Endothelial cell of umbilical vein (primary cell): ENCODE data around the gene TYK2. TPM values are rescaled to one million over a fixed set of nuclear protein-coding genes. Genes with fewer than 3 reads are reported as not detected.

ENCODE experiments used
- BruUV-seq: library from RNA; stranded (reverse); fragments of 400-500 nt; replicated peaks from 2 replicates; lab custom pipeline; 2021; lab: Mats Ljungman, UMichigan
- CTCF ChIA-PET: fragments of 300-600, 350-600 bp; sonication (Branson Sonifier 250); formaldehyde crosslinking; loops from one replicate; lab custom pipeline; 2021; ENCODE audit warnings: antibody characterized with exemption, inconsistent platforms; lab: Charles Lee
- POLR2A ChIA-PET: fragments of 300-600, 350-600 bp; sonication (Branson Sonifier 250); formaldehyde crosslinking; loops from one replicate; lab custom pipeline; 2021; ENCODE audit warnings: antibody characterized with exemption, inconsistent platforms; lab: Charles Lee
- DNase-seq: peaks from one replicate; pipeline ENCODE4 v3.0.0-alpha.2; 2011; ENCODE audit warnings: low read depth, low spot score
- FAIRE-seq: peaks from 2 replicates; lab custom pipeline; 2011; peaks lifted over from hg19 to GRCh38; lab: Jason Lieb, UNC
- H2AFZ ChIP-seq: 2 replicates; pipeline ENCODE4 v1.6.0; 2012; ENCODE audit warnings: low read depth, low read length, control low read depth, inconsistent platforms
- H3K27ac ChIP-seq: 2 replicates; pipeline ENCODE4 v1.5.1; 2011; ENCODE audit warnings: low read depth, mild to moderate bottlenecking, control low read depth, low read length, moderate library complexity; ENCODE audit not compliant: insufficient read depth
- H3K27me3 ChIP-seq, 2 experiments: 2 replicates each; pipeline versions ENCODE4 v1.6.0 to v1.6.1; 2011; ENCODE audit warnings: low read length in 2 of 2, mixed read lengths in 1 of 2; ENCODE audit not compliant: control insufficient read depth in 2 of 2, insufficient read depth in 2 of 2
- H3K36me3 ChIP-seq, 2 experiments: 2 replicates in 1 of 2; 3 replicates in 1 of 2; pipeline ENCODE4 v1.5.1; 2011; ENCODE audit warnings: low read length in 2 of 2, mild to moderate bottlenecking in 1 of 2, moderate library complexity in 1 of 2; ENCODE audit not compliant: control insufficient read depth in 2 of 2, insufficient read depth in 2 of 2; ENCODE audit errors: extremely low read depth in 1 of 2
- H3K4me1 ChIP-seq: 3 replicates; pipeline ENCODE4 v1.5.1; 2011; ENCODE audit warnings: mild to moderate bottlenecking, low read length; ENCODE audit not compliant: control insufficient read depth, insufficient read depth; ENCODE audit errors: extremely low read depth
- H3K4me2 ChIP-seq: 2 replicates; pipeline ENCODE4 v1.6.1; 2011; ENCODE audit warnings: low read length, control low read depth, mixed read lengths; ENCODE audit not compliant: insufficient read depth
- H3K4me3 ChIP-seq, 3 experiments: fragments of 200-600 bp in 1 of 3; sonication (generic), shearing (Covaris generic) in 1 of 3; replicated peaks in 1 of 3; 2 replicates each; pipeline ENCODE4 v1.5.1; 2011 to 2016; ENCODE audit warnings: control low read depth in 3 of 3, low read length in 3 of 3, mild to moderate bottlenecking in 2 of 3, inconsistent platforms in 1 of 3, low read depth in 1 of 3, moderate library complexity in 1 of 3; ENCODE audit not compliant: insufficient read depth in 1 of 3
- H3K79me2 ChIP-seq: 2 replicates; pipeline ENCODE4 v1.6.0; 2012; ENCODE audit warnings: low read length, inconsistent platforms; ENCODE audit not compliant: control insufficient read depth, insufficient read depth
- H3K9ac ChIP-seq: replicated peaks from 2 replicates; pipeline ENCODE3; 2011; ENCODE audit warnings: low read length, control low read depth; ENCODE audit not compliant: insufficient read depth; ENCODE audit errors: extremely low read depth
- H3K9me1 ChIP-seq: replicated peaks from 3 replicates; pipeline ENCODE4 v1.6.0; 2011; ENCODE audit warnings: mild to moderate bottlenecking, low read length; ENCODE audit not compliant: control insufficient read depth, insufficient read depth; ENCODE audit errors: extremely low read depth
- H3K9me3 ChIP-seq: replicated peaks from 2 replicates; pipeline ENCODE4 v1.5.1; 2012; ENCODE audit warnings: low read length, inconsistent platforms; ENCODE audit not compliant: control insufficient read depth, insufficient read depth
- H4K20me1 ChIP-seq: replicated peaks from 2 replicates; pipeline ENCODE3; 2011; ENCODE audit warnings: mild to moderate bottlenecking, low read length; ENCODE audit not compliant: control insufficient read depth, insufficient read depth; ENCODE audit errors: extremely low read depth
- EZH2 ChIP-seq: IDR thresholded peaks from 2 replicates; pipeline ENCODE4 v1.6.1; 2012; ENCODE audit warnings: borderline replicate concordance, low read depth, mild to moderate bottlenecking, moderate library complexity, low read length, inconsistent platforms; ENCODE audit not compliant: severe bottlenecking
- FOS ChIP-seq: IDR thresholded peaks from 2 replicates; pipeline ENCODE4 v1.6.1; 2011; ENCODE audit warnings: mild to moderate bottlenecking, low read length, moderate library complexity, borderline replicate concordance; ENCODE audit not compliant: insufficient read depth
- GATA2 ChIP-seq: IDR thresholded peaks from 2 replicates; pipeline ENCODE4 v1.7.0; 2011; ENCODE audit warnings: low read depth, mild to moderate bottlenecking, moderate library complexity, mixed read lengths, low read length; ENCODE audit not compliant: insufficient read length, insufficient read depth
- JUN ChIP-seq: IDR thresholded peaks from 2 replicates; pipeline ENCODE4 v1.6.1; 2011; ENCODE audit warnings: borderline replicate concordance, low read depth; ENCODE audit not compliant: insufficient read length, insufficient read depth
- MAX ChIP-seq: IDR thresholded peaks from 2 replicates; pipeline ENCODE4 v1.6.1; 2011; ENCODE audit not compliant: insufficient read depth, insufficient read length
- MYC ChIP-seq: IDR thresholded peaks from one replicate; pipeline ENCODE4 v1.6.1; 2011; ENCODE audit warnings: mild to moderate bottlenecking, low read depth, low read length
- POLR2A ChIP-seq: IDR thresholded peaks from 2 replicates; pipeline ENCODE4 v1.6.1; 2012; ENCODE audit warnings: low read depth, mild to moderate bottlenecking, control low read depth, low read length
- POLR2AphosphoS5 ChIP-seq: IDR thresholded peaks from 2 replicates; pipeline ENCODE4 v1.6.1; 2012; ENCODE audit warnings: low read depth, mild to moderate bottlenecking, control low read depth, low read length, moderate library complexity; ENCODE audit not compliant: insufficient read depth
- dilution Hi-C: fragments of 300-500 bp; cut with MboI; formaldehyde crosslinking; loops from one replicate; pipeline ENCODE4 v1.15.0; 2019; ENCODE audit warnings: low sequenced_read_pairs; ENCODE audit not compliant: extremely low pct_ligation_motif_present
- intact Hi-C: fragments of 100-400 bp; cut with micrococcal nuclease; formaldehyde crosslinking; loops from one replicate; pipeline ENCODE4 v1.10.0; 2022
- polyA plus RNA-seq, 4 experiments: library from polyadenylated mRNA; depleted of rRNA in 3 of 4; stranded (reverse) in 3 of 4; unstranded in 1 of 4; fragments of >200 nt; gene quantifications; 2 replicates each; pipeline versions ENCODE4 v1.2.1 to v1.2.3, GENCODE V29; 2011 to 2012; ENCODE audit warnings: missing spikeins in 1 of 4
- total RNA-seq: library from RNA; stranded (reverse); gene quantifications from 2 replicates; pipeline ENCODE4 v1.2.3, GENCODE V29; 2021
- TF ChIP-seq, protein P1 (sequence below), 2 donors: IDR thresholded peaks; 1 replicate in 1 of 2; 2 replicates in 1 of 2; pipeline ENCODE4 v1.5.1; 2011; ENCODE audit warnings: low read length in 2 of 2, mild to moderate bottlenecking in 2 of 2, moderate library complexity in 2 of 2, control low read depth in 1 of 2, inconsistent platforms in 1 of 2, low read depth in 1 of 2; ENCODE audit not compliant: insufficient read depth in 1 of 2; ENCODE audit errors: extremely low read depth in 1 of 2

TYK2 gene
- total and polyA plus RNA-seq, 2 donors (not counting 3 experiments of a cell fraction or from before 2014, with no cell fraction given) = 92.9 to 138 TPM

DNA sequence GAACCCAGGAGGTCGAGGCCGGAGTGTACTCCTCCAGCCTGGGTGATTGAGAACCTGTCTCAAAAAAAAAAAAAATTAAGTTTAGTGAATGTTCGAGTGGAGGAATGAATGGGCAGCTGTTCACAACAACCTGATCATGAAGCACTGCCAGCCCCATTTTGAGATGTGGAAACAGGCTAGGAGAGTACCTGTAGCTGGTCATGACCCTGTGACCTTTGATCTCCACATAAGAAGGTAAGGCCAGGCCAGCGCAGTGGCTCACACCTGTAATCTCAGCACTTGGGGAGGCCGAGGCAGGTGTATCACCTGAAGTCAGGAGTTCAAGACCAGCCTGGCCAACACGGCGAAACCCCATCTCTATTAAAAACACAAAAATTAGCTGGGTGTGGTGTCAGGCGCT, 54.6 kb downstream of the TYK2 start:
- intact Hi-C loops (no loop called here), dilution Hi-C loops (no loop called here)
- H3K4me1 ChIP-seq = no peaks in the 10 kb centered on the region
- no peak overlapping the region for H3K4me3 ChIP-seq
- H4K20me1 ChIP-seq = no peaks in the 10 kb centered on the region
- TF ChIP-seq POLR2A = no peak
- no peak for TF ChIP-seq GATA2
- no peak for TF ChIP-seq MYC
- TF ChIP-seq EZH2 = no peak
- no peak for TF ChIP-seq JUN
- TF ChIP-seq MAX = no peak
- no peak for TF ChIP-seq POLR2AphosphoS5
- no peak for TF ChIP-seq FOS
- TF ChIP-seq, protein P1, sequence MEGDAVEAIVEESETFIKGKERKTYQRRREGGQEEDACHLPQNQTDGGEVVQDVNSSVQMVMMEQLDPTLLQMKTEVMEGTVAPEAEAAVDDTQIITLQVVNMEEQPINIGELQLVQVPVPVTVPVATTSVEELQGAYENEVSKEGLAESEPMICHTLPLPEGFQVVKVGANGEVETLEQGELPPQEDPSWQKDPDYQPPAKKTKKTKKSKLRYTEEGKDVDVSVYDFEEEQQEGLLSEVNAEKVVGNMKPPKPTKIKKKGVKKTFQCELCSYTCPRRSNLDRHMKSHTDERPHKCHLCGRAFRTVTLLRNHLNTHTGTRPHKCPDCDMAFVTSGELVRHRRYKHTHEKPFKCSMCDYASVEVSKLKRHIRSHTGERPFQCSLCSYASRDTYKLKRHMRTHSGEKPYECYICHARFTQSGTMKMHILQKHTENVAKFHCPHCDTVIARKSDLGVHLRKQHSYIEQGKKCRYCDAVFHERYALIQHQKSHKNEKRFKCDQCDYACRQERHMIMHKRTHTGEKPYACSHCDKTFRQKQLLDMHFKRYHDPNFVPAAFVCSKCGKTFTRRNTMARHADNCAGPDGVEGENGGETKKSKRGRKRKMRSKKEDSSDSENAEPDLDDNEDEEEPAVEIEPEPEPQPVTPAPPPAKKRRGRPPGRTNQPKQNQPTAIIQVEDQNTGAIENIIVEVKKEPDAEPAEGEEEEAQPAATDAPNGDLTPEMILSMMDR (IDR thresholded peaks at IDR 0.05; ENCODE audit: extremely low read depth in 1 of 2, insufficient read depth in 1 of 2, low read depth in 1 of 2, low read length in 2 of 2) = no peak
- CTCF ChIA-PET = no interaction called here
- no peaks in the 10 kb centered on the region for H3K9me1 ChIP-seq
- peaks cover 9 to 55% of the 10 kb centered on the region in 2 experiments for H3K36me3 ChIP-seq
- POLR2A ChIA-PET = interaction anchor here (0.6 kb wide), 1 partner anchor 46 kb away, joined by 3 read pairs; no protein-coding TSS in a partner anchor
- H3K79me2 ChIP-seq = peaks cover 7% of the 10 kb centered on the region
- no peaks in the 10 kb centered on the region for H3K27me3 ChIP-seq
- H3K27ac ChIP-seq = no peak overlapping the region
- H3K4me2 ChIP-seq = no peak overlapping the region
- H3K9me3 ChIP-seq = no peaks in the 10 kb centered on the region
- DNase-seq (no peak), FAIRE-seq (no peak)
- H2AFZ ChIP-seq = no peak overlapping the region
- BruUV-seq = no TSS peak
- no peak overlapping the region for H3K9ac ChIP-seq
